K562 (cell line): ENCODE measurements around the gene TRIM24. TPM values are rescaled to one million over a fixed set of nuclear protein-coding genes. Genes with fewer than 3 reads are reported as not detected.

Experiments used
- ATAC-seq: fragments of 200-7000 bp; cut with Tn5 transposase; 3 replicates; pipeline ENCODE4 v1.9.1; 2020; ENCODE audit warnings: moderate library complexity
- BruUV-seq: library from RNA; stranded (reverse); fragments of 400-500 nt; replicated peaks from 2 replicates; lab custom pipeline; 2021; lab: Mats Ljungman, UMichigan
- CTCF ChIA-PET: fragments of 300-600 bp; formaldehyde crosslinking; extraction: SDS; loops from one replicate; lab custom pipeline; 2021; ENCODE audit warnings: low intra/inter-chr PET ratio; lab: Yijun Ruan, JAX
- POLR2A ChIA-PET: fragments of 300-600, 350-650 bp; sonication (Branson Sonifier 250); formaldehyde crosslinking; extraction: SDS; loops from one replicate; lab custom pipeline; 2021; ENCODE audit warnings: antibody characterized with exemption, inconsistent platforms; lab: Yijun Ruan, JAX
- DNase-seq, 4 experiments: peaks; one replicate each; pipeline versions ENCODE4 v3.0.0 to v3.0.0-alpha.2; 2011 to 2018; ENCODE audit warnings: low spot score in 3 of 4, mixed read lengths in 3 of 4; ENCODE audit errors: extremely low read depth in 1 of 4
- FAIRE-seq: peaks from 2 replicates; lab custom pipeline; 2011; peaks lifted over from hg19 to GRCh38; lab: Jason Lieb, UNC
- H2AFZ ChIP-seq: 2 replicates; pipeline ENCODE4 v1.6.0; 2011; ENCODE audit warnings: low read depth, low read length, control low read depth, inconsistent platforms
- H3K27ac ChIP-seq: fragments of 200-600 bp; 3 replicates; pipeline ENCODE4 v1.8.0; 2011; ENCODE audit warnings: low read depth, mild to moderate bottlenecking, control low read depth, inconsistent platforms, low read length, moderate library complexity, mixed read lengths; ENCODE audit errors: extremely low read depth
- H3K27me3 ChIP-seq, 2 experiments: fragments of 300-600 bp in 1 of 2; 2 replicates in 1 of 2; 3 replicates in 1 of 2; pipeline versions ENCODE4 v1.6.0 to v1.8.0; 2011; ENCODE audit warnings: inconsistent platforms in 2 of 2, low read length in 2 of 2, mild to moderate bottlenecking in 1 of 2, mixed read lengths in 1 of 2, moderate library complexity in 1 of 2; ENCODE audit not compliant: control insufficient read depth in 2 of 2, insufficient read depth in 2 of 2
- H3K36me3 ChIP-seq: fragments of 300-600 bp; 3 replicates; pipeline ENCODE4 v1.8.0; 2011; ENCODE audit warnings: mild to moderate bottlenecking, low read length, inconsistent platforms; ENCODE audit not compliant: control insufficient read depth, insufficient read depth
- H3K4me1 ChIP-seq, 2 experiments: fragments of 200-600 bp in 1 of 2; replicated peaks in 1 of 2; 2 replicates in 1 of 2; 3 replicates in 1 of 2; pipeline versions ENCODE4 v1.5.1 to v1.8.0; 2011; ENCODE audit warnings: inconsistent platforms in 2 of 2, low read length in 2 of 2, mild to moderate bottlenecking in 1 of 2, mixed read lengths in 1 of 2, moderate library complexity in 1 of 2; ENCODE audit not compliant: control insufficient read depth in 2 of 2, insufficient read depth in 2 of 2
- H3K4me2 ChIP-seq: 2 replicates; pipeline ENCODE4 v1.6.1; 2011; ENCODE audit warnings: low read length, control low read depth, inconsistent platforms, mixed read lengths; ENCODE audit not compliant: insufficient read depth
- H3K4me3 ChIP-seq: fragments of 200-600 bp; sonication (generic), shearing (Covaris generic); 2 replicates; pipeline ENCODE4 v1.5.1; 2016; ENCODE audit warnings: control low read depth, inconsistent platforms
- H3K79me2 ChIP-seq: fragments of 200-600 bp; 3 replicates; pipeline ENCODE4 v1.8.0; 2011; ENCODE audit warnings: low read length, inconsistent platforms; ENCODE audit not compliant: control insufficient read depth, insufficient read depth
- H3K9ac ChIP-seq, 2 experiments: 2 replicates each; pipeline versions ENCODE4 v1.6.0 to v1.6.1; 2011; ENCODE audit warnings: low read depth in 2 of 2, low read length in 2 of 2, control low read depth in 1 of 2, inconsistent platforms in 1 of 2, mild to moderate bottlenecking in 1 of 2, mixed read lengths in 1 of 2; ENCODE audit not compliant: insufficient read depth in 1 of 2
- H3K9me1 ChIP-seq: one replicate; pipeline ENCODE4 v1.6.0; 2011; ENCODE audit warnings: inconsistent platforms, mild to moderate bottlenecking, low read length, moderate library complexity; ENCODE audit not compliant: control insufficient read depth, insufficient read depth
- H3K9me3 ChIP-seq: replicated peaks from 2 replicates; pipeline ENCODE4 v1.5.1; 2011; ENCODE audit warnings: low read depth, low read length, inconsistent platforms; ENCODE audit not compliant: control insufficient read depth, insufficient read depth
- H4K20me1 ChIP-seq: replicated peaks from 2 replicates; pipeline ENCODE4 v1.6.1; 2011; ENCODE audit warnings: low read length, inconsistent platforms, mixed read lengths; ENCODE audit not compliant: control insufficient read depth, insufficient read depth
- ARID2 ChIP-seq: fragments of 450-650 bp; IDR thresholded peaks from 2 replicates; pipeline ENCODE4 v1.6.1; 2017; ENCODE audit warnings: antibody characterized with exemption, mild to moderate bottlenecking
- NR2C1 ChIP-seq, 2 experiments: fragments of 450-650 bp; IDR thresholded peaks; 2 replicates each; pipeline ENCODE4 v1.6.1; 2017; ENCODE audit warnings: mild to moderate bottlenecking in 2 of 2, antibody characterized with exemption in 1 of 2, inconsistent platforms in 1 of 2, missing compliant biosample characterization in 1 of 2, missing genetic modification characterization in 1 of 2
- NR2C2 ChIP-seq, 2 experiments: fragments of 200-800 bp in 1 of 2; sonication (Bioruptor generic) in 1 of 2; sonication (generic) in 1 of 2; formaldehyde crosslinking in 1 of 2; IDR thresholded peaks; 2 replicates each; pipeline versions ENCODE4 v1.6.1 to v1.8.0; 2016 to 2022; ENCODE audit warnings: mild to moderate bottlenecking in 1 of 2, missing compliant biosample characterization in 1 of 2, missing genetic modification characterization in 1 of 2, missing genetic modification reagents in 1 of 2
- WGBS: fragments of 100-300 bp; shearing (Covaris generic); methylation state at CpG from one replicate; pipeline ENCODE4 v1.1.6; 2016; ENCODE audit warnings: low coverage, mixed read lengths; ENCODE audit not compliant: insufficient coverage; ENCODE audit errors: missing lambda C conversion rate; 5-methylcytosine and 5-hydroxymethylcytosine counted together
- in situ Hi-C: fragments of 300-500 bp; cut with MboI; formaldehyde crosslinking; loops from 4 replicates; pipeline ENCODE4 v1.15.0; 2018; ENCODE audit warnings: inconsistent platforms, mixed read lengths
- intact Hi-C: fragments of 100-400 bp; cut with micrococcal nuclease; formaldehyde crosslinking; loops from 2 replicates; pipeline ENCODE4 v1.14.2; 2022
- polyA plus RNA-seq, 8 experiments: library from polyadenylated mRNA; depleted of rRNA in 4 of 8; stranded (reverse) in 5 of 8; unstranded in 3 of 8; fragments of >200 nt; fragmentation: Nextera tagmentation in 2 of 8; fragmentation: Illumina TruSeq in 1 of 8; extraction: Ambion mirVana in 2 of 8; extraction: Trizol in 1 of 8; gene quantifications; 2 replicates each; pipeline versions ENCODE4 v1.2.1 to v1.2.3, GENCODE V29; 2011 to 2014; ENCODE audit warnings: inconsistent platforms in 1 of 8, missing spikeins in 1 of 8
- total RNA-seq, 7 experiments: library from RNA; depleted of rRNA in 6 of 7; stranded (reverse); fragments of >200 nt in 6 of 7; fragmentation: Illumina TruSeq in 2 of 7; extraction: Trizol in 2 of 7; gene quantifications; 2 replicates each; pipeline versions ENCODE4 v1.2.1 to v1.2.3, GENCODE V29; 2011 to 2021; ENCODE audit warnings: low replicate concordance in 1 of 7

TRIM24 gene
- total and polyA plus RNA-seq, 9 of the 15 experiments (the other 6 are each of a cell fraction or from before 2014, with no cell fraction given) = 13.4 to 74.0 (median 41.7) TPM

- POLR2A ChIA-PET = no interaction called here
- FAIRE-seq = no peak
- 18% methylated on average over 11 of the region's 11 CpGs for WGBS
- Histone ChIP-seq H3K4me1 (peaks cover 0 to 6% of the 10 kb centered on the region in 2 experiments; a peak in 1 of 5 replicates), H3K9ac (no peak overlapping the region), H3K9me1 (no peaks in the 10 kb centered on the region), H3K27ac (no peak overlapping the region), H3K9me3 (0 out of 2 replicates have a peak, but pooled peaks cover 2% of the 10 kb centered on the region), H3K36me3 (no peaks in the 10 kb centered on the region), H3K4me3 (no peak overlapping the region), H3K27me3 (no peaks in the 10 kb centered on the region; a peak in 2 of 5 replicates), H3K4me2 (no peak overlapping the region), H3K79me2 (no peaks in the 10 kb centered on the region), H2AFZ (no peak overlapping the region), H4K20me1 (no peaks in the 10 kb centered on the region)
- CTCF ChIA-PET = no interaction called here
- no peak for DNase-seq
- no TSS peak for BruUV-seq
- in situ Hi-C loops (no loop called here), intact Hi-C loops (no loop called here)
- TF ChIP-seq NR2C2 (CRISPR knock-in tag; IDR thresholded peaks at IDR 0.05) = no peak
- peak; percentile 48; the same call in 1 of the 2 replicates for TF ChIP-seq NR2C2 (tag; IDR thresholded peaks at IDR 0.05)
- no peak for TF ChIP-seq ARID2
- TF ChIP-seq NR2C1 (IDR thresholded peaks at IDR 0.05) = peak; percentile 86
- TF ChIP-seq NR2C1 (tag; IDR thresholded peaks at IDR 0.05) = peak; percentile 78
- no peak for ATAC-seq
Observed at GRCh38 chr7:138607216-138608126, 147.4 kb downstream of the TRIM24 start.
